NOMO-1 treated with dmso at 0.1 percent for 144 hours (cell line): ENCODE measurements around the gene HCFC1R1.
"Not testable (repeated sequence)": the region's sequence is repeated elsewhere in the genome, so short reads cannot be mapped to it uniquely, and the experiment has no call there.

ENCODE experiments used
- DNase-seq: peaks from one replicate; lab custom pipeline; 2025; ENCODE audit not compliant: unreplicated experiment; lab: John Stamatoyannopoulos, UW

The HCFC1R1 gene

DNA sequence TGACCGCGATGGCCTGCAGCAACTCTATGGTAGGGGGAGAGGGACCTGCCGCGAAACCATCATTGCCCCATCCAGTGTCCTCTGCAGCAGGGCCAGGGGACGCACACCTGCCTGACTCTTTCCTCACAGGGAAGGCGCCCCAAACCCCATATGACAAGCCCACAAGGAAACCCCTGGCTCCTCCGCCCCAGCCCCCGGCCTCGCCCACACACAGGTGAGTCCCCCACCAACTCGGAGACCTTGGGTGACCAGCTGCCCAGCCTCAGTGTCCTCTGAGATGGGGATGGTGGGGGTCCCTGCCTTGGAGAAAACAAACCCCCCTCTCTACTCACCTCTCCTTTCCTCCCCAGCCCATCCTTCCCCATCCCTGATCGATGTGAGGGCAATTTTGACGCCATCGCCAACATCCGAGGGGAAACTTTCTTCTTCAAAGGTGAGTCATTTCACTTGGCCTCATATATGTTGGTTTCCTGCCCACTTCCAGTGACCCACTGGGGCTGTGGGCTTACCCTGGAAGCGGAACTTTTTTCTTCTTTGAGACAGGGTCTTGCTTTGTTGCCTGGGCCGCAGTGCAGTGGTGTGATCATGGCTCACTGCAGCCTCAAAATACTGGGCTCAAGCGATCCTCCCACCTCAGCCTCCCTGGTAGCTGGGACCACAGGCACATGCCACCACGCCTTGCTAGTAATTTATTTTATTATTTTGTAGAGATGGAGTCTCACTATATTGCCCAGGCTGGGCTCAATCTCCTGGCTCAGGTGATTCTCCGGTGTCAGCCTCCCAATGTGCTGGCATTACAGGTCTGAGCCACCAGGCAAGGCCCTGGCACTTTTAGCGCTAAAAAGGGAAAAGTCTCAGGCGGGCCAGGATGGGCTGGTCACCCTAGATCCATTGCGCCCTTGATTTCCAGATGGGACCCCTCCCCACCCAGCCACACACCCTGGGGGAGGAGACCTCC lies 33.7 kb upstream of the HCFC1R1 start:
- no peak for DNase-seq

GRCh38 chr16:3056336-3057180 lies 32.8 kb upstream of the HCFC1R1 start:
- DNase-seq: no peak

- not testable (repeated sequence) for DNase-seq
Measured at GRCh38 chr16:3055734-3056115, 32.0 kb upstream of the HCFC1R1 start.

DNA sequence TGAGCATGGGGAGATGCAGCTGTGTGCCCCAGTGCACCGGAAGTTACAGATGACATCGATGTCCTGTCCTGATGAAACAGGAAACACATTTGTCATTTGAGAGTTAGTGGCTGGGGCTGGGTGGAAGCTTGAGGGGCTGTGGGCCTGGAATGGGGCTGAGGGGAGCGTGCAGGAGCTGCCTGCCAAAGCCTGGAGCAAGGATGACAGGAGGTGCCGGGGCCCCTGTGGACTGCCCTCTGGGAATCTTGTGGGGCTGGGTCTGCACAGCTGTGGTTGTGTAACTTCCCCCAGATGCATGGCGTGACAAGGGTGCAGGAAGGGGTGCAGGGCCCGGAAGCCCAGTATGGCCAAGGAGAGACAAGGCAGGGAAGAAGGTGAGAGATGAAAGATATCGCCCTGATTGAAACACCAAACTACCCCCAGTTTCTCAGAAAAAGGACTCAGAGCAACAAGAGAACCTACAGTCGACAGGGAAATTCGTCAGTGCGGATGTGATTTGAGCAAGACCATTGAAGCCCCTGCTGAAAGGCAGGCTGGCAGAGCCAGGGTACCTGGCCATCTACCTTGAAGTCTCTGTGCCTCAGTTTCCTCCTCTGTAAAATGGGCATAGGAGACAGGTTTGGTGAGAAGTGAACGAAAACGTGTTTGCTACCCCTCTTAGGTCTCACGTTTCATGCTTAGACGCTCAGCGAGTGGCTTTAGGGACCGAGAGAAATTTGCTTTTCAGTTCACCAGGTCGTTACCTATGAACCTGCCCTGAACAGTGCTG lies 31.4 kb upstream of the HCFC1R1 start:
- peak; percentile 54 for DNase-seq

- not testable (repeated sequence) for DNase-seq
Measured at GRCh38 chr16:3053330-3053710, 29.6 kb upstream of the HCFC1R1 start.

GRCh38 chr16:3052571-3053329 lies 29.0 kb upstream of the HCFC1R1 start:
- not testable (repeated sequence) for DNase-seq

GRCh38 chr16:3051494-3051893 lies 27.8 kb upstream of the HCFC1R1 start:
- DNase-seq: no peak

- DNase-seq: no peak
Measured at GRCh38 chr16:3051009-3051408, 27.3 kb upstream of the HCFC1R1 start.

- no peak for DNase-seq
Measured at GRCh38 chr16:3050487-3050886, 26.7 kb upstream of the HCFC1R1 start.

GRCh38 chr16:3049921-3050481 lies 26.3 kb upstream of the HCFC1R1 start:
- DNase-seq: no peak

GRCh38 chr16:3047387-3047720 lies 23.6 kb upstream of the HCFC1R1 start:
- DNase-seq: no peak

GRCh38 chr16:3046641-3047386 lies 23.1 kb upstream of the HCFC1R1 start:
- no peak for DNase-seq

GRCh38 chr16:3045758-3046640 lies 22.3 kb upstream of the HCFC1R1 start, which contains the start of gene MMP25:
MMP25 (plus strand) TSS chr16:3046561; CDS start chr16:3046918, 357 bp downstream.
- no peak for DNase-seq

DNA sequence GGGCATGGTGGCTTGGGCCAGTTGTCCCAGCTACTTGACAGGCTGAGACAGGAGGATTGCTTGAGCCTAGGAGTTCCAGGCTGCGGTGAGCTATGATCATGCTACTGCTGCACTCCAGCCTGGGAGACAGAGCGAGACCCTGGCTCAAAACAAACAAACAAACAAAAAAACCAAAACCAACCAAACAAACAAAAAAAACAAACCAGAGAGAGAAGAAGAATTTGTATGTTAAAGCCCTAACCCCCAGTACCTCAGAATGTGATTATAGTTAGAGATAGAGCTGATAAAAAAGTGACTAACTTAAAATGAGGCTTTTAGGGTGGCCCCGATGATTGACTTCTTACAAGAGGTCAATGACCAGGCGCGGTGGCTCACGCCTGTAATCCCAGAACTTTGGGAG lies 21.0 kb upstream of the HCFC1R1 start:
- DNase-seq: no peak

DNA sequence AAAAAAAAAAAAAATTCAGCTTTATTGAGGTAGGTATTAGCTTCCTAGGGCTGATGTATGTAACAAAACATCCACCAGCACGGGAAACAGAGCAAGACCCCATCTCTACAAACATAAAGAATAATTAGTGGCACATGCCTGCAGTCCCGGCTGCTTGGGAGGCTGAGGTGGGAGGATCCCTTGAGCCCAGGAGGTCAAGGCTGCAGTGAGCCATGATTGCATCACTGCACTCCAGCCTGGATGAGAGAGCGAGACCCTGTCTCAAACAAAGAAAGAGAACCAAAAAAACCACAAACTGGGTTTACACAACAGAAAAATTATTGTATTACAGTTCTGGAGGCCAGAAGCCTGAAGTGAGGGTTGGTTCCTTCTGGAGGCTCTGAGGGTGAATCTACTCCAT lies 18.6 kb upstream of the HCFC1R1 start:
- DNase-seq: peak; percentile 23

- DNase-seq: no peak
Measured at GRCh38 chr16:3038896-3039295, 15.2 kb upstream of the HCFC1R1 start.

- DNase-seq: no peak
Measured at GRCh38 chr16:3038256-3038655, 14.5 kb upstream of the HCFC1R1 start.

DNA sequence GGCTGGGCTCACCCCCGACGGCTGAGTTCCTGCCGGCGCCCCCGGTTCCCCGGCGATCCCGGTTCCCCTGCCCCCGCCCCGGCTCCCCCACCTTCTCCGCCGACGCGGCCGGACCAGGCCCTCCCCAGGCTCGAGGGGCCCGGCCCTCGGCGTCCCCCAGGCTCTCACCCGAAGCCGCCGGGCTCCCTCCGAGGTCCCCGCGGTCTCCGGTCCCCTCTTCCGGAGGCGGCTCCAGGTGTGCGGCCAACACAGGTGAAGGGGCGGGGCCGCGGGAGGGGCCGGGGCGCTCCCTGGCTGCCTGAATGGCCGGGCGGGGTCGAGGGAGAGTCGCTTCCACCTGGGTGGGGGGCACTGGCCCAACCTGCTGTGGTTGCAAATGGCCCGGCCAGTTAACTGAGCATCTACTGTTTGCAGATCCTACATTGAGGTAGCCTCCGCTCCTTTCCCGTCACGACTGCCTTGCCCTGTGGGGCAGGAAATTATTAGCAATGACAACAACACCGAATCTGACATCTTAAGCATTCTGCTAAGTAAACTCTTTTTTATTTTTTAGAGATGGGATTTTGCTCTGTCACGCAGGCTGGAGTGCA lies 13.1 kb upstream of the HCFC1R1 start, which contains the start of gene BICDL2:
Gene BICDL2, minus strand, starts transcription at position 219 of the 590 bp plus-strand sequence. CDS start 1,448 bp downstream, outside the sequence.
- DNase-seq: no peak
